Measurements from ENCODE around the gene HESX1.

The HESX1 gene

GRCh38 chr3:57199895-57200297 is at the start of gene HESX1:
TSS of gene HESX1 (minus strand) at chr3:57199978. CDS start at chr3:57199918, 60 bp downstream.
- no peak for DNase-seq (ENCODE audit: low read depth)

DNA sequence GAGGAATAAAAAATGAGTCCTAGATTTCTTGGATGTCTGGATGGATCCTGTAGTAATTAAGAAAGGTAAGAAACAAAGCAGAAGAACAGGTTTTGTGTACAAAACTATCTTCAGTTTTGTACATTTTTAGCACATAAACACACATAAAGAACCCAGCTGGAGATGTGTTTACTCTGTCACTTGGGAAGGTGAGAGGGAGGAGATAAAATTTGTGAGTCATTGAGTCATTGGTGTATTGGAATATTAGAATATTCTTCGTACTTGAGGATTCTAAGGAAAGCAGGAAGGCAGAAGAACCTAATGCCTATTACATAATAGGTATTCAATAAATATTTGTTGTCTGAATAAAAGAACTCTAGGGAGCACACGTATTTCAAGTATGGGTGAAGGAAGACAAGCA is 45.2 kb upstream of the HESX1 start:
- no peak for DNase-seq (ENCODE audit: low read depth)

DNA sequence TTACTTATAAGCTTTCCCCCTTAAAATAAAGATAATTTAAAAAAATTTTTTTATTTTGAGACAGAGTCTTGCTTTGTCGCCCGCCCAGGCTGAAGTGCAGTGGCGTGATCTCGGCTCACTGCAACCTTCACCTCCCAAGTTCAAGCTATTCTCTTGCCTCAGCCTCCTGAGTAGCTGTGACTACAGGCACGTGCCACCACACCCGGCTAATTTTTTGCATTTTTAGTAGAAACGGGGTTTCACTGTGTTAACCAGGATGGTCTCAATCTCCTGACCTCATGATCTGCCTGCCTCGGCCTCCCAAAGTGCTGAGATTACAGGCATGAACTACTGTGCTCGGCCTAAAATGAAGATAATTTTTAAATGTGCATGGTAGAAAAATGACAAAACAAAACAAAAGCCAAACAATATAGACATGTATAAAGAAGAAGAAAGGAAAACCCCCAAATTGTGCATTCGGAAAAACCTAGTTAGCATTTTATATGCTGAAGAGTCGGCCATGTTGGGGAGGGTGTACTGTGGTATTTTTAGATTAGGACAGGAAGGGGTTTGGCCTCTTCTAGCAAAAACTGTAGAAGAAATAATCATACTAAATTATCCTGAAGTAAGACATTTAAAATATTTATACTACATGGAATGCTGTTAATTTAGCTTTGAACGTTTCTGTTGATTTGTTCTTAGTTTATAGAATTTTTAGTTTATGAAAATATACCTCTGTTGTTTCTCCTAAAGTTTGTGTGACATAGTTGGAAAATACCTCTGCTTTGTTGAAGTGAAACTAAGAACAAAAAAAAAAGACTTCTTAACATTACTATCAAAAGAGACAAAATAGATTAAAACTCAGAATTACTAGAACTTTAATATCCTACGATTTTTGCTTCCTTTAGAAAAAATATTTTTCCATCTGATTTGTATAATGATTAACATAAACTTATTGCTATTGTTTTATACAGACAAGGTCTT is 35.1 kb upstream of the HESX1 start:
- DNase-seq (ENCODE audit: low read depth) = no peak

- no peak for DNase-seq (ENCODE audit: low read depth)
These were observed 34.0 kb upstream of the HESX1 start for GRCh38 chr3:57233799-57234198.

DNA sequence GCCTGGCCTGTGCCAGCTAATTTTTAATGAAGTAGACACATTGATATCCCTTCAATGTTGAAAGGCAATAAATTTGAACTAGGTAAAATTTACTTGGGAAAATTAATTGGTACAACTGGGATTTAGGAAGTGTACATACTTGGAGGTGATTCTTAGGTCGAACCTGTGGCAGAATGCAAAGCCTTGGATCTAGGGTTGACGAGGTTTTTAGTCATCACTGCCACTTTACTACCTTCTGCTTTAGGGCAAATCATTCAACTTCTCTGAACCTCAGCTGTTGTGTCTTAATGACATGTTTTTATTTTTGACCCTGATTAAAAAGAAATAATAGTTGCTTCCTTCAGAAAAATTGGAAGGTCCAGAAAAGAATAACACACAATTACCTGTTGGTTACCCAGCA is 30.2 kb upstream of the HESX1 start:
- no peak for DNase-seq (ENCODE audit: low read depth)

- DNase-seq (ENCODE audit: low read depth) = no peak
These were observed 28.4 kb upstream of the HESX1 start for GRCh38 chr3:57227930-57228751.

DNA sequence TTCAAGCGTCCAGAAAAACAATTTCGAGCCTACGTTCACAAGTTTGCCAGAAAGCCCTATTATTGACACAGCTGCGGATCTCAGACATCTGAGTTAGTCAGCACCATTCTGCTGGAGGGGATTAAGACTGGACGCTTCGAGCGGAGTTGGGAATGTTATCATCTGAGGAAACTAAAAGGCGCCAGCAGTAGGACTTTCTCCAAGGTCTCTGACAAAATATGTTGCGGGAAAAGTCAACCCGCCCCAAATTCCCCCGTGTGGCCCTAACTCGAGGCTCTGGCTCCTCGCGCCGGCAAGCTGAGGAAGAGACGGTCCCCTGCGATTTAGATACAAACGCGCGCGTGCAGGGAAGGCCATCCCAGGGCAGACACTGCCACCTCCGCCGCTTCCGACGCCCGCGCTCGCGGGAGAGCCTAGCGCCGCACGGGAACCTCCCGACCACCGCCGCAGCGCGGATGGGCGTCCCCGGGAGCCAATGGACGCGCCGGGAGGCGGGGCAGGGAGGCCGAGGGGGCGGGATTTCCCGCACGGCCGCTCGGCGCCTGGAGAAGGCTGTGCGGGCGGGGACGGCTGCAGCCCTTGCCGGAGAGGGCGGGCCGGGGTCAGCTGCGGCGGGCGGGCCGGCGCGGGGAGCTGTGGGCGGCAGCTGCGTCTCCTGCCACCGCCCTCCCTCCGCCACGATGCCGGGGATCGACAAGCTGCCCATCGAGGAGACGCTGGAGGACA is 27.6 kb upstream of the HESX1 start, which contains the start of gene APPL1:
APPL1 (plus strand) TSS at position 526 of the 726 bp plus-strand sequence; CDS start at position 681, 155 bp downstream.
- DNase-seq (ENCODE audit: low read depth) = peak; percentile 55

DNA sequence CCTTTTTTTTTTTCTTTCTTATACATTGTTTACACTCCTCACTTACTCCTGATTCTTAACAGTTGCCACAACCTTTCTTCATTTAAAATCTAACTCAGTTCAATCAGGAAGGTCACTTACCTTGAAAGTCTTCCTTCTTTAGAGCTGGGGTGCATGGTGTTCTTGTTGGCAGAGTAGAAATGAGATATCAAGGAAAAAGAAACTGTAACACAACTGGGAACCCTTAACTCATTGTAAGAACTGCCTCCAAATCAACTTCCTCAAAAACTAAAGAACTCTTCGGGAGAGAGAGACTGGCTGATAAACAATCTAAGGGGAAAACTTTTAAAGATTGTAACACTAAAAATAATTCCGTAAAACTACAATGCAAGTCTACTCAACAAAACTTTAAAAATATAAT is 26.4 kb upstream of the HESX1 start:
- DNase-seq (ENCODE audit: low read depth) = no peak

GRCh38 chr3:57224856-57225255 is 25.1 kb upstream of the HESX1 start:
- no peak for DNase-seq (ENCODE audit: low read depth)

GRCh38 chr3:57221883-57222282 is 22.1 kb upstream of the HESX1 start:
- no peak for DNase-seq (ENCODE audit: low read depth)

DNA sequence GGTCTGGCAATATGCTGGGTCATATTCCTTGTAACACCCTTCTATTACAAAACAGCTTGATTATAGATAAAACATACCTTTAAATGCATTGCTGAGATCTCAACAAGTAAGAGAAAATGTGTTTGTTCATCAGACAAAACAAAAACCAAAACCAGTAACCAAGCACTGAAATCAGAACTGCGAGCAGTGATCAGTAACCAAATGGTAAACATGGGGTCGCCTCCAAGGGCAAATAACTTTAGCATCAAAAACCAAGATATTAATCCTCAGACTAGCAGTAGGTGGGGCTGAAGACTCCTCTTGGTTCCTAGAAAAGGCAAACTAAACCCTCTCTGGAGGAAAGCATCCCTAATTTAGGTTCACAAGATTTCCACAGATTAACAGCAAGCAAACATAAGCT is 6.6 kb upstream of the HESX1 start:
- DNase-seq (ENCODE audit: low read depth) = no peak

DNA sequence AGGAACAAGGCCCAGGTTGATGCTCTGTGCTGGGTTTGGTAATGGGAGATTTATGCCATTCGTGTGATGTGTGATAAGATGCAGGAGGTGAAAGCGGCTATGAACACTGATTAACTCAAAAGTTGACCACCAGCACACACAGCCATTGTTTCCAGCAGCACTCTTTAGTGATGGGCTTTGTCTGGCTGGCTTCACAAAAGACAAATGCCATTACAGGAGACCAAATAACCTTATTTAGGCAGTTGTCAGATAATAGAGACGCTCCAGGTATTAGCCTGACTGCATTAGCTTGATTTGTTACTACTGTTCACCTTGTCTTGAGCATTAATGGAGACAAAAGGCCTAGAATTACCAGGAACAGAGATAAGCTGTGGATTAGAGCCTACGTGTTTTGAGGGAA is 5.1 kb downstream of the HESX1 start:
- no peak for DNase-seq (ENCODE audit: low read depth)

GRCh38 chr3:57192028-57192427 is 7.8 kb downstream of the HESX1 start:
- no peak for DNase-seq (ENCODE audit: low read depth)

GRCh38 chr3:57184526-57184925 is 15.3 kb downstream of the HESX1 start:
- DNase-seq (ENCODE audit: low read depth) = no peak

DNA sequence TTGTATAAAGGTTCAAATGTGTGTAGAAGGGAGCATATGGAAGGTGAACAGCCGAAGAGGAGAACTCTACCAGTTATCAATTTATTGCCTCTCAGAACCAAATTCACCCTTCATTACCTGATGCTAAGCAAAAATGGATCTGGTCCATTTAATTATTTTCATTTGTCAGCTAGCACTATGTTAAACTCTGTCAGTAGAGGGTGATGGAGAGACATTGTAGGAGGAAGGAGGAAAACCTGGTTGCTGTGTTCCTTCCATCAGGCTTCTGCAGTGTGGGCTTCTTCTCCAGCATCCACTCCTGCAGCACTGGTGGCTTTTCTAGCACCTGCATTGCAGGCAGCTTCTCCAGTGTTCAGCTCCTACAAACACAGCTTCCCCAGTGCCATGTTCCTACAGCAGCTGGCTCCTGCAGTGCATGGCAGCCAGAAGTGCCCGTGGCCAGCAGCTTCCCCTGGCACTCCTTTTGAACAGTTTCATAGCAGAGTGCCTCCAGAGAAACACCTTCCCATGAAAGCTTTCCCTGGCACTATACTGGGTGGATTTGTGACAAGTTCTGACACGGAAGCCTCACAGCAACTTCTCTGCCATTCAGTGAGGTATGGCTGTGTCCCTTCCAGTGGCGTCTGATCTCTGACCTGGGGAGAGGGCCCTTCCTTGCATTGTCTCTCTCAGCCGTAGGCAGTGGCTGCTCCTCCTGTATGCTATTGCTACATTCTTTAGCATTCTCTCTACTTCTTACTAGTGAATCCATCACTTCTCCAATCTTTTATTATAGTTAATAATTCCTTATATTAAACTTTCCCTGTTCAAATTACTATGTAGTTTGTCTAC is 20.0 kb downstream of the HESX1 start:
- DNase-seq (ENCODE audit: low read depth) = no peak

GRCh38 chr3:57176045-57176444 is 23.7 kb downstream of the HESX1 start:
- no peak for DNase-seq (ENCODE audit: low read depth)

DNA sequence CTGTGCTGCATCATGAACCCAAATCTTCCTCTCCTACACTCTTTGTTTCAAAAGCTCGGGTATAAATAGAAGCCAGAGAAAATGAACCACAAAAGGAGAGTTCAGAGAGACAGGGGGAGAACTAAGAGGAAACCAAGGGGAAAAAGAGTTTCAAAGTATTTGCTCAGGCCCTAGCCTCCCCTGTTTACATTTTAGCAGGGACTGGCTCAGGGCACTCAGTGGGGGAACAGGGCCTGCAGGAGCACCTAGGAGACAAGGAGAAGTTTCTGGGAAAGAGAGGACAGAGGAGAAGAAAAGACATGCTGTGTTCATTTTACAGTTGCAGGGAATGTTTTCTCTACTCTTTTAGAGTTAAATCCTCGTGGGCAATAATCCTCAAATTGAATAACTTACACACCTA is 26.1 kb downstream of the HESX1 start:
- DNase-seq (ENCODE audit: low read depth) = no peak

- DNase-seq (ENCODE audit: low read depth) = no peak
These were observed 28.8 kb downstream of the HESX1 start for GRCh38 chr3:57170946-57171345.

GRCh38 chr3:57169872-57170623 is 29.7 kb downstream of the HESX1 start:
- DNase-seq (ENCODE audit: low read depth) = no peak

- DNase-seq (ENCODE audit: low read depth) = no peak
These were observed 30.7 kb downstream of the HESX1 start for GRCh38 chr3:57169108-57169507.

GRCh38 chr3:57168151-57168550 is 31.6 kb downstream of the HESX1 start:
- no peak for DNase-seq (ENCODE audit: low read depth)
